D721Med (cell line): ENCODE data around the gene FAM25C.
"Not testable (repeated sequence)": the region's sequence is repeated elsewhere in the genome, so short reads cannot be mapped to it uniquely, and the experiment has no call there.

Source experiments
- DNase-seq: peaks from one replicate; pipeline ENCODE4 v3.0.0; 2011; ENCODE audit warnings: low spot score; ENCODE audit not compliant: insufficient read length
- FAIRE-seq: peaks from 2 replicates; lab custom pipeline; 2011; peaks lifted over from hg19 to GRCh38; lab: Jason Lieb, UNC

The FAM25C gene

GRCh38 chr10:47962785-47963184 is 36.8 kb downstream of the FAM25C start:
- not testable (repeated sequence) for FAIRE-seq, DNase-seq

GRCh38 chr10:47960699-47961098 is 38.9 kb downstream of the FAM25C start:
- not testable (repeated sequence) for FAIRE-seq, DNase-seq

- DNase-seq, FAIRE-seq: not testable (repeated sequence)
Observed at GRCh38 chr10:47959677-47960076, 39.9 kb downstream of the FAM25C start.

- not testable (repeated sequence) for DNase-seq, FAIRE-seq
Observed at GRCh38 chr10:47957158-47957557, 42.4 kb downstream of the FAM25C start.

- not testable (repeated sequence) for FAIRE-seq, DNase-seq
Observed at GRCh38 chr10:47947424-47947823, 52.2 kb downstream of the FAM25C start.
